HepG2 (cell line): ENCODE data around the gene TOB1. TPM values are rescaled to one million over a fixed set of nuclear protein-coding genes. Genes with fewer than 3 reads are reported as not detected.
A peak's percentile ranks its signal among the peaks of the same experiment; 100 is the strongest.

ENCODE experiments used
- BCL6 ChIP-seq: IDR thresholded peaks from 2 replicates; pipeline ENCODE4 v1.6.1; 2016; ENCODE audit warnings: missing genetic modification reagents, missing compliant biosample characterization
- E2F1 ChIP-seq: sonication (generic); formaldehyde crosslinking; IDR thresholded peaks from 2 replicates; pipeline ENCODE4 v1.5.0; 2020; ENCODE audit warnings: missing genetic modification reagents
- ELF1 ChIP-seq: sonication (generic); formaldehyde crosslinking; IDR thresholded peaks from 2 replicates; pipeline ENCODE4 v1.4.0; 2020; ENCODE audit warnings: missing genetic modification reagents
- ESRRA ChIP-seq: sonication (generic); formaldehyde crosslinking; IDR thresholded peaks from 2 replicates; pipeline ENCODE4 v1.5.1; 2020; ENCODE audit warnings: mild to moderate bottlenecking, low read depth, missing genetic modification reagents
- SAP130 ChIP-seq: IDR thresholded peaks from 2 replicates; pipeline ENCODE4 v1.6.1; 2016; ENCODE audit warnings: low read depth
- TGIF2 ChIP-seq: IDR thresholded peaks from 2 replicates; pipeline ENCODE4 v1.6.1; 2016; ENCODE audit warnings: control low read depth, missing compliant biosample characterization
- TP53 ChIP-seq: sonication (generic); formaldehyde crosslinking; conservative IDR thresholded peaks from 2 replicates; pipeline ENCODE4 v1.4.0; 2020; ENCODE audit warnings: missing genetic modification reagents
- ZBTB3 ChIP-seq: sonication (generic); formaldehyde crosslinking; IDR thresholded peaks from 2 replicates; pipeline ENCODE4 v1.4.0; 2020; ENCODE audit warnings: low read depth, mild to moderate bottlenecking, moderate library complexity, missing genetic modification reagents, borderline replicate concordance
- ZFP82 ChIP-seq: sonication (generic); formaldehyde crosslinking; IDR thresholded peaks from 2 replicates; pipeline ENCODE4 v1.5.1; 2020; ENCODE audit warnings: mild to moderate bottlenecking, missing genetic modification reagents, borderline replicate concordance
- ZNF318 ChIP-seq: sonication (generic); formaldehyde crosslinking; IDR thresholded peaks from 2 replicates; pipeline ENCODE4 v1.4.0; 2020; ENCODE audit warnings: mild to moderate bottlenecking, missing genetic modification reagents
- polyA plus RNA-seq, 8 experiments: library from polyadenylated mRNA; depleted of rRNA in 3 of 8; stranded (reverse) in 7 of 8; unstranded in 1 of 8; fragments of >200 nt; fragmentation: Illumina TruSeq in 4 of 8; extraction: Trizol in 4 of 8; gene quantifications; 2 replicates each; pipeline versions ENCODE4 v1.2.1 to v1.2.3, GENCODE V29; 2011 to 2016; ENCODE audit warnings: low read depth in 4 of 8, missing spikeins in 1 of 8, mixed read lengths in 1 of 8; ENCODE audit not compliant: insufficient read depth in 1 of 8
- total RNA-seq, 5 experiments: library from RNA; depleted of rRNA; stranded (reverse); fragments of >200 nt; fragmentation: Illumina TruSeq; extraction: Trizol; gene quantifications; 2 replicates each; pipeline ENCODE4 v1.2.3, GENCODE V29; 2016; ENCODE audit warnings: low read depth in 1 of 5
- TF ChIP-seq, protein P1 (sequence below): sonication (generic); formaldehyde crosslinking; IDR thresholded peaks from 2 replicates; pipeline ENCODE4 v1.5.0; 2020; ENCODE audit warnings: missing genetic modification reagents, mild to moderate bottlenecking, borderline replicate concordance
- TF ChIP-seq, protein P2 (sequence below): IDR thresholded peaks from 2 replicates; pipeline ENCODE4 v1.6.1; 2016; ENCODE audit warnings: control low read depth
- TF ChIP-seq, protein P3 (sequence below): IDR thresholded peaks from 2 replicates; pipeline ENCODE4 v1.6.1; 2016

Gene TOB1
- total and polyA plus RNA-seq, 2 of the 13 experiments (the other 11 are each of a cell fraction or from before 2014, with no cell fraction given) = 21.9 to 57.7 TPM

DNA sequence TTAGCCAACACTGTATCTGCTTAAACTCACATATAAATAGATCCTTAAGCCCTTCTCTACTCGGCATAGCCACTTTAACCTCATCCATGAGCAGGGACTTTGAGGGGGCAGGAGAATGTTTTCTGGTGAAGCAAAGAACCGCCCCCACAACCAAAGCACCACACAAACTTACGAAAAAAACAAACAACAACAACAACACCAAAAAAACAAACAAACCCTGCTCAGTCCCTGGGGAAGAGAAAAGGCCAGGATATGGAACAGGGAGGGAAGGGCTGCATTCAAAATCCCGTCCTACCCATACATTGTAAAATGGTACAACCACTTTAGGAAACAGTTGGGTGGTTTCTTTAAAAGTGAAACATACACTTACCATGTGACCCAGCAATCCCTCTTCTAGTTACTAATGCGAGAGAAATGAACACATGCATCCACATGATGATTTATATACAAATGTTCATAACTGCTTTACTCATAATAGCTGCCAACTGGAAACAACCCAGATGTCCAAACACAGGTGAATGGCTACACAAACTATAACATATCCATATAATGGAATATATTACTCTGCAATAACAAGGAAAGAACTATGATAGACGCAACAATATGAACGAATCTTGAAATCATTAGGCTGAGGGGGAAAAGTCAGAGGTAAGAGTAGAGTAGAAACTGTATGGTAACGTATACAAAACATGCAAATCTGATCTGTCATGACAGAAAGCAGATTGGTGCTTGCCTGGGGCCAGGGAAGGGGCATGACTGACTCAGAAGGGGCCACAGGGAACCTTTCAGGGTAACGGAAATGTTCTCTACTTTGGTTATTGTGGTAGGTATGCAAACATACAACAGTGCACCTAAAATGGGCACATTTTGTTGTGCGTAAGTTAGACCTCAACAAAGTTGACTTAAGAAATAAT lies 37.7 kb upstream of the TOB1 start (continued):
- TF ChIP-seq ZNF318 (CRISPR knock-in tag) (no peak), ESRRA (no peak; the same call in 1 of the 2 replicates), E2F1 (peak; percentile 29; the same call in 1 of the 2 replicates), SAP130 (no peak), ZBTB3 (no peak), ELF1 (CRISPR knock-in tag) (0 out of 2 replicates have a peak, but pooled peaks have one; percentile 1), TP53 (CRISPR knock-in tag) (peak; percentile 58; the same call in 1 of the 2 replicates), TGIF2 (CRISPR knock-in tag) (peak; percentile 56), BCL6 (CRISPR knock-in tag) (peak; percentile 11; the same call in 1 of the 2 replicates), ZFP82 (CRISPR knock-in tag) (0 out of 2 replicates have a peak, but pooled peaks have one; percentile 8)
- TF ChIP-seq, protein P1, sequence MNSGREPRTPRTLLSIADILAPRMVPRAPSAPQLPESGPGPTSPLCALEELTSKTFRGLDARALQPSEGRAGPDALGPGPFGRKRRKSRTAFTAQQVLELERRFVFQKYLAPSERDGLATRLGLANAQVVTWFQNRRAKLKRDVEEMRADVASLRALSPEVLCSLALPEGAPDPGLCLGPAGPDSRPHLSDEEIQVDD = no peak
- TF ChIP-seq, protein P2, sequence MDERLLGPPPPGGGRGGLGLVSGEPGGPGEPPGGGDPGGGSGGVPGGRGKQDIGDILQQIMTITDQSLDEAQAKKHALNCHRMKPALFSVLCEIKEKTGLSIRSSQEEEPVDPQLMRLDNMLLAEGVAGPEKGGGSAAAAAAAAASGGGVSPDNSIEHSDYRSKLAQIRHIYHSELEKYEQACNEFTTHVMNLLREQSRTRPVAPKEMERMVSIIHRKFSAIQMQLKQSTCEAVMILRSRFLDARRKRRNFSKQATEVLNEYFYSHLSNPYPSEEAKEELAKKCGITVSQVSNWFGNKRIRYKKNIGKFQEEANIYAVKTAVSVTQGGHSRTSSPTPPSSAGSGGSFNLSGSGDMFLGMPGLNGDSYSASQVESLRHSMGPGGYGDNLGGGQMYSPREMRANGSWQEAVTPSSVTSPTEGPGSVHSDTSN (CRISPR knock-in tag) = 0 out of 2 replicates have a peak, but pooled peaks have one; percentile 30
- TF ChIP-seq, protein P3, sequence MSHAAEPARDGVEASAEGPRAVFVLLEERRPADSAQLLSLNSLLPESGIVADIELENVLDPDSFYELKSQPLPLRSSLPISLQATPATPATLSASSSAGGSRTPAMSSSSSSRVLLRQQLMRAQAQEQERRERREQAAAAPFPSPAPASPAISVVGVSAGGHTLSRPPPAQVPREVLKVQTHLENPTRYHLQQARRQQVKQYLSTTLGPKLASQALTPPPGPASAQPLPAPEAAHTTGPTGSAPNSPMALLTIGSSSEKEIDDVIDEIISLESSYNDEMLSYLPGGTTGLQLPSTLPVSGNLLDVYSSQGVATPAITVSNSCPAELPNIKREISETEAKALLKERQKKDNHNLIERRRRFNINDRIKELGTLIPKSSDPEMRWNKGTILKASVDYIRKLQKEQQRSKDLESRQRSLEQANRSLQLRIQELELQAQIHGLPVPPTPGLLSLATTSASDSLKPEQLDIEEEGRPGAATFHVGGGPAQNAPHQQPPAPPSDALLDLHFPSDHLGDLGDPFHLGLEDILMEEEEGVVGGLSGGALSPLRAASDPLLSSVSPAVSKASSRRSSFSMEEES (CRISPR knock-in tag) = 0 out of 2 replicates have a peak, but pooled peaks have one; percentile 8
